HG02981 (cell line): ENCODE data around the gene ABCC11.
"Not testable (repeated sequence)": the region's sequence is repeated elsewhere in the genome, so short reads cannot be mapped to it uniquely, and the experiment has no call there.

Experiments
- ATAC-seq: cut with Tn5 transposase; IDR thresholded peaks from one replicate; pipeline ENCODE4 v1.9.1; 2021; ENCODE audit warnings: mild to moderate bottlenecking, moderate library complexity; ENCODE audit not compliant: unreplicated experiment

The ABCC11 gene

DNA sequence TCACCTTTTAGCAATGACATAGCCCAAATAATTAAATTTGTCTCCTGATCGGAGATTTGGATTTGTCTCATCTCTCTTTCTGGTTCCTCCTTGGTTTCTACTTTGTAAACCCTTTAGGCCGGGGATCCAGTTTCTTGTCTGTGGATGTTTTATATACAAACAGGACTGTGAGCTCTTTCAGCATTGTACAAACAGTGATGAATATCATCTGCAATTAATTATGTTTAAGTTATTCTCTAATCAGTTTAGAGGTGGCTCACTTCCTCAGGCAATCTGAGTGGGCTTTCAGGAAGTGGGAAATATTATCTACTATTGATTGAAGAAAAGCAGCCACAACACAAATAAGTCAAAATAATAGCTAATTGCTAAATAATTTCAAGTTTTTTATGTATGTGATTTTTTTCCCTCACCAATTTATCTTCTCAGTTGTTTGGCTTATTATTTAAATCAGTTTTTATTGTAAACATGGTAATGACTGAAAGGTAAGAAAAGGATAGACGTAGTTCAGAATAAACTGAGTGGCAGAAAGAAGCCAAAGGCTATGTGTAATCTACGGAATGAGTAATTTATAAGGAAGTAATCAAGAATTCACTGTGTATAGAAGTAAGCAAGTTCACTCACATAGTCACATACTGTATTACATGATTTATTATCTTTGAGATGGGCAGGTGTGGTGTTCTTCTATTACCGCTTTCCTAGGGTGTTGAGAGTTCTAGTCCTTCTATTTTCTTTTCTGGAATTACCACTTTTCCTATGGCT is 3.4 kb upstream of the ABCC11 start:
- ATAC-seq: no peak

DNA sequence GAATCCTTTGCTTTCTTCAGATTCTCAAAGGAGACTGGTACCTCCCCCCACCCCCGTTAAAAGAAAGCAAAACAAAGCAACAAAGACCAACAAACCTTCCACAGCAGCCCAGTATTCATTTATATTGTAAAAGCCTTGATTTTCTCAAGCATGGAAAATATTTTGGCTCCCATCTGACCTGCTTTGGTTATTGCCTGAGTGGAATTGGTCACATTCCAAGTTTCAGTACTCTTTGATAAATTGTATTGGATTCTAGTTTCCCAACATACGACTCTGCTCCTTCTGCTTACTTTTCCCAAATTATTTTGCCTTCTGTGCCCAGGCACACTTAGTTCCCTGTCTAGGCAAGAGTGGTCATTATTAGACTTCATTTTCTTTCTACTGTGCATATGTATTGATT is 1.3 kb downstream of the ABCC11 start:
- no peak for ATAC-seq

DNA sequence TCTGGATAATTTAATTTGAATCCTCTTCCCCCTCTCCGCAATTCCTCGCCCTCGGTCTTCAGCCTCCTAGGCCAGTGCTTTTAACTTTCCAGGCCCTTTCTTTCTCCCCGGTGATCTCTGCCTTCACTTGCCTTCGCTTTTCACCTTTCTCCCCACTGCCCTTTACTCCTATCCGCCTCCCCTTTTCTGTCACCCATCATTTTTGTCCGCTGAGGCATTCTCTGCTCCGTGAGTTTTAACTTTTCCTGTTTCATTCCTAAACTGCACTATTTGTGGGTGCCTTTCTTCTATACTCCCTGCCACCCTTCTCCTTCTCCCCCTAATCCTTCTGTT is 2.5 kb downstream of the ABCC11 start:
- no peak for ATAC-seq

DNA sequence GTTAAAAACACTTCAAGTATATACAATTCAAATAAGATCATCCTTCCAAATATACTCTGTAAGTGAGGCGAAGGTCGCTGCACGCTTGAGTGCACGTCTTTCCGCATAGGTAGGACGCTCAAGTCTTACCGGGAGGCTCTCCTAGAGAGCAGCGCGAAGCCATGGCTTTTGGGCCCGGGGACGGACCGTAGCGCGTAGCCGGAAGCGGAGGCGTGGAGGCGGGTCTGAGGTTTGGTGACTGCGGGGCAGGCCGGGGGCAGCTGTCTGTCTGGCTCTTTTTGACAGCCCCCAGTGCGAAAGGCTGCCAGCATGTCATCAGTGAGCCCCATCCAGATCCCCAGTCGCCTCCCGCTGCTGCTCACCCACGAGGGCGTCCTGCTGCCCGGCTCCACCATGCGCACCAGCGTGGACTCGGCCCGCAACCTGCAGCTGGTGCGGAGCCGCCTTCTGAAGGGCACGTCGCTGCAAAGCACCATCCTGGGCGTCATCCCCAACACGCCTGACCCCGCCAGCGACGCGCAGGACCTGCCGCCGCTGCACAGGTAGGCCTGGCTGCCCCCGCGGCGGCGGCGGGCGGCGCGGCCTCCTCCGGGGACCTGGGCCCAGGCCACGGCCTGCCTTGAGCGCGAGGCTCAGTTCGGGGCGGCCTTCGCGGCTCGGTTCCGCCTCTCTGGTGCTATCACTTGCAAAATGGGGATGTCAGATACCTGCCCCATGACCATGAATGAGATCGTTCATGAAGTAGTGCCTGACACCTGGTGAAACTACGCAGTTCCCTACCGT is 3.1 kb downstream of the ABCC11 start, which contains the start of gene LONP2:
LONP2 (plus strand) TSS at position 221 of the 783 bp plus-strand sequence; CDS start at position 310, 89 bp downstream.
- ATAC-seq: peak; percentile 95

DNA sequence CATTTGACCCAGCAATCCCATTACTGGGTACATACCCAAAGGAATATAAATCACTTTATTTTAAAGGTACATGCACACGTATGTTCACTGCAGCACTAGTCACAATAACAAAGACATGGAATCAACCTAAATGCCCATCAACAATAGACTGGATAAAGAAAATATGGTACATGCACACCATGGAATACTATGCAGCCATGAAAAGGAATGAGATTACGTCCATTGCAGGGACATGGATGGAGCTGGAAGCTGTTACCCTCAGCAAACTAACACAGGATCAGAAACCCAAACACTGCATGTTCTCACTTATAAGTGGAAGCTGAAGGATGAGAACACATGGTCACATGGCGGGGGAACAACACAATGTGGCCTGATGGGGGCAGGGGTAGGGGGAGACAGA is 7.2 kb downstream of the ABCC11 start:
- not testable (repeated sequence) for ATAC-seq

DNA sequence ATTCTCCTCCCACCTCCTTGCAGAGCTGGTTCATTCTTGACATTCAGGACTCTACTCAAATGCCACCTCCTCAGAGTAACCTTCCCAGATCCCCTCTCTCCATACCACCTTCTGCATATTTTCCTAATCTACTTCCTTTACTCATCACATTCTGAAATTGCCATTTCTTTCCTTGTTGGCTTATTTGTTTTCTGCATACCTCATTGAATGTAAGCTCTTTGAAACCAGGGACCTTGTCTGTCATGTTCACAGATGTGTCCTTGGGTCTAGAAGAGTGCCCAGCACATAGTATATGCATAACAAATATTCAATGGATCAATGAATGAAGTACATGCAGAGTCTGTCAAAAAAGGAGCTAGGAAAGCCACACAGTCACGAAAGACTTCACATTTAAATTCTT is 11.1 kb downstream of the ABCC11 start:
- ATAC-seq: no peak

DNA sequence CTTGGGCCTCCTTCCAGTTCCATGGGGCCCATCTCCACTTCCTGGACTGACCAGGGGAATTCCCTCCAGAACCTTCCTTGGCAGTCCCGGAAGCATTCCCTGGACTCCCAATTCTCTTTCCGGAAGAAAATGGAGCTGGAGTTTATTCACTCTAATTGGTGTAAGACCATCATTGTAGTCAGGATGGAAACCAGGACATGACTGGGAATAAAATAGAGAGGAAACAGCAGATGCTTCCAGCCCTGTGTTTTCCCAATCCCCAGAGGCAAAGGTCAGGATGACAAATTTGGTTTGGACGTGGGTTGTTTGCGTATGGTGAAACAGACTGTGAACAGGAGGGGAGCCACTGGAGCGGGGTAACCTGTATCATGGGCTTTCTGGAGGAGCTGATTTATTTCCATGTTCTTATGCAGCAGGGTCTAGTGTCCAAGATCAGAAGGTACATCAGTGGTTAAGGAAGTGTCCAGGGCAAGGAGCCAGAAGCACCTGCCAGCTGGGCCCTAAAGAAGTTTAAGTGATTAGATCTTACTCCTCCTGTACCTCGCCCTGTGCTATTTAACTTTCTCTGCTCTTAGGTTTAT is 11.7 kb downstream of the ABCC11 start:
- ATAC-seq: no peak

DNA sequence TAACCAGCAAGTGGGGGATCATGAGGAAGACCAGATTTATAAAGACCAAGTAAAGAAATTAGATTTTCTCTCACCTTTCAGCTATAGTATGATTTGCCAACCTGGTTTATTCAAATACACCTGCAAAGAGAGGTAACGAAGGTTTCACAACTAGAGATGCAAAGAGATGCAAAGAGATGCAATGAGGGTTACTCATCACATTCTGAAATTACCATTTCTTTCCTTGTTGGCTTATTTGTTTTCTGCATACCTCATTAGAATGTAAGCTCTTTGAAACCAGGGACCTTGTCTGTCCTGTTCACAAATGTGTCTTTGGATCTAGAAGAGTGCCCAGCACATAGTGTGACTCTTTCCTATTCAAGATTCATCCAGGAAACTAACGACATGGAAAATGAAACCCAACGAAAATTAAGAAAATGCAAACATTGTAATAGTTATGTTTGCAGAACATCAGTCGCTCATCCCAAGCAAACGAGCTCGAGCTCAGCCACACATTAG is 12.2 kb downstream of the ABCC11 start:
- no peak for ATAC-seq

DNA sequence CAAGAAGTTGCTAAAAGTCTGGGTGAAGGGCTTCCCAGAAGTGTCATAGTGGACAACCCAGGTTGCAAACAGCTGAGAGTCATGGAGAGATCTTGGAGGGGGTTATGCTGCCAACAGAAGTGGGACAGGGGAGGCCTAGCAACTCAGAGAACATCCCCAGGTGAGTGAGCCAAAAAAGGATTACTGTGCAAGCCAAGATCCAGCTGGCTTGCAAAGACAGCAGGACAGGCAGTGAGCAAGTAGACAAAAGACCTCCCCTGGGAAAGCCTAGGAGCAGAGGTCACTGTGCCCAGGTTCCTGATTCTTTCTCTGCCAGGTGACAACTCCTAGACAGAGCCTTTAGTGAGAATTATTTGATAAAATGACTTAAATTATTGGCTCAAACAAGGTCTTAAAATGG is 12.7 kb downstream of the ABCC11 start:
- ATAC-seq: no peak

DNA sequence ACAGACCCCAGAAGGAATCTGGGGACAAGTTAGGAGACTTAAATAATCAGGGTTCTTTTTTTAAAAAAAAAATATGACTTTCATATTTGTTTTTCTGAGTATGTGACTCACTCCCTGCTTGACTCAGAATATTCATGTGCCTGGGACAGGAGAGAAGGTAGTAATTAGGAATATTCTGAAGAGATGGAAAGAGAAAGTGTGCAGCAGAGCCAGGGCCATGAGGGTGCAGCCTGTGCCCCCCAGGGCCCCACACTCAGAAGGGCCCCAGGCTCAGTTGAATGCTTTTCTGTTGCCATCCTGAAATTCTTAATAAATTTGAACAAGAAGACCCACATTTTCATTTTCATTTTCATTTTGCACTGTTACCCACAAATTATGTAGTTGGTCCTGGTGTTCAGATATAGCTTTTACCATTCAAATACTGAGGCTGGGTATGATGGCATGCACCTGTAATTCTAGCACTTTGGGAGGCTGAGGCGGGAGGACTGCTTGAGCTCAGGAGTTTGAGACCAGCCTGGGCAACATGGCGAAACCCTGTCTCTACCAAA is 14.8 kb downstream of the ABCC11 start:
- ATAC-seq: no peak

DNA sequence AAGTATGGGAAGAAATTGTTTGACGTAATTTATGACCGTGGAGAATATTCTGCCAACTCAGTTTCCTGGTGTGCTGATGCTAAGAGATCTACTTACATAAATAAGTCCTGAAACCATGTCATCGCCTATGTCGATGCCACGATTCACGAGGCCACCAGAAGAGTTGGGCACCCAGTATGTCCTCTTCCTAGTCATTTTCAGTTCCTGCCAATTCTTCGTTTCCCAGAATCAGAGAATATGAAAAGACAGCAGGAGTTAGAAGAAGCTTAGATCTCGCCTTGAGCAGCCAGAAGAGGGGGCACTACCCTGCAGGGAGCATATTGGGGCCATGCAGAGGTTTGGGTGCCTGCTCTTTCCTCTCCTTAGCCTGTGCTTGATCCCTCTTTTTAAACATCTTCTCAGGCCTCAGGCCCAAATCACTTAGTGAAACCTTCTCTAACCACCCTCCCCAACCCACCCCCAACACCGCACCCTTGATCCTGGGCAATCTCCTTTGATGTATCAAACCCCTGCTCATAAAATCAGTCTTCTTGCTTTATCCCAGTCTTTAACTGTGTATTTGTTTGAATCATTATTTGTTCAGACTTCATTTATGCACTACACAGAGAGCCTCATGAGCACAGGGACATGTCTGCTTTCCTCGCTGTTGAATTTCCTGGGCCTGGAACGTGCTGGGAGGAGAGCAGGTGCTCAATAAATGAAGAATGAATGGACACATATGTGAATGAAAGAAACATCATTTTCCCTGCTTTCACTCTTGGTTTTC is 15.4 kb downstream of the ABCC11 start:
- peak; percentile 67 for ATAC-seq

DNA sequence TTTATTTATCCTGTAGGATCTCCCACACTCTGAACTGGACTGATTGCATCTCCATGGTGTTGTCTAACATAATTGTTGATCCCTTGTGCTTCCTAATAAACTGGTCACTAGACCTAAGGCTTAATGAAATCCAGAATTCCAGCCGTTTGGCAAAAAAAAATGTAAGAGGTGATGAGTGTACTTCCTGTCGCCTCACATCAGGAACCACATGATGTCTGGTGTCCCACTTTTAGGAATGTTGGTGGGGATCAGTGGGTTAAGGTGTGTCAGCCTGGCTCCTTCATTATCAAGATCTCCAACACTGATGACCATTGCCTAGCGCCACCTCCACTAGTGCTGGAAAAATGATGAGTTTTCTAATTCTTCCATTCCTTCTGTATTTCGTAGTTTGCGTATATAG is 21.9 kb downstream of the ABCC11 start:
- ATAC-seq: no peak

DNA sequence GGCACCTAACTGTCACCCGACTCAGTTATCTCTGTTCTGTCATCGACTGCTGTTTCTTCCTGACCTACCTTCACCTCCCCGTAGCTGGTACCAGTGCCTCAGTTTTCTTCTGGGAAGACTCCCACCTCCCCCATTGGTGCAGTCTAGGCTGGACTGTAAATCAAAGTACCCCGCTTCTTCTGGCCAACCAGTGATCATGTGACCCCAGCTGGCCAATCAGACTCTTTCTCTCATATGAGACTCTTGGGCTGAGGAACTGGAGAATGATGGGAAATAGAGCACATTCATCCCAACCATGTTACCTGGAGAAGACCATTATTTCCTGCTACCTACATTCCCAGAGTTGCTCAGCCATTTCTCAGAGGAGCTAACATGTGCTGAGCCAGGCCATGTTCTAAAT is 23.8 kb downstream of the ABCC11 start:
- no peak for ATAC-seq

DNA sequence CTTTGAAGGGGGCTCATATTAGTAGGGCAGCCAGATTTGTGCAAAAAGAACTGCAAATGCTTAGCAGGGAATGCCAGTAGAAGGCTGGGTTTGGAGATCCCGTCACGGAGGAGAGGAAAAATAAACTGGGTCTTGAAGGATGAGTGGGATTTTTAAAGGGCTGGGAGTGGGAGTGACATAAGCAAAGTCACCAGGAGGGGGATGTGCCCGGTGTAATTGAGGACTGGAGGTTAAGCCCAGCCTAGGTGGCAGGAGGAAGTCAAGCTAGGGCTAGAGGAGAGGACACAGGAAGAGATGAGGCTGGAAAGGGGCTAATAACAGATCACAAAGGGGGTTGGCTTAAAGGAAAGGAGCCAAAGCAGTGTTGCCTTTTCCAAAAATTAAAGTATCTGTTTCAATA is 26.4 kb downstream of the ABCC11 start:
- no peak for ATAC-seq

DNA sequence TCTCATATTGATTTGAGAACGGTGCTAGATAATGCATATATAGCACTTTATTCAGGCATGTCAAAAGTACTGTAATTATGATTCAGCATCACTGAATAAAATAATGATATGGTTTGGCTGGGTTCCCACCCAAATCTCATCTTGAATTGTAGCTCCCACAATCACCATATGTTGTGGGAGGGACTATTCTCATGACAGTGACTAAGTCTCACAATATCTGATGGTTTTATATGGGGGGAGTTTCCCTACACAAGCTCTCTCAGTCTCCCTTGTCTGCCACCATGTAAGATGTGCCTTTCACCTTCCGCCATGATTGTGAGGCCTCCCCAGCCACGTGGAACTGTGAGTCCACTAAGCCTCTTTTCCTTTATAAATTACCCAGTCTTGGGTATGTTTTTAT is 28.9 kb downstream of the ABCC11 start:
- ATAC-seq: no peak

DNA sequence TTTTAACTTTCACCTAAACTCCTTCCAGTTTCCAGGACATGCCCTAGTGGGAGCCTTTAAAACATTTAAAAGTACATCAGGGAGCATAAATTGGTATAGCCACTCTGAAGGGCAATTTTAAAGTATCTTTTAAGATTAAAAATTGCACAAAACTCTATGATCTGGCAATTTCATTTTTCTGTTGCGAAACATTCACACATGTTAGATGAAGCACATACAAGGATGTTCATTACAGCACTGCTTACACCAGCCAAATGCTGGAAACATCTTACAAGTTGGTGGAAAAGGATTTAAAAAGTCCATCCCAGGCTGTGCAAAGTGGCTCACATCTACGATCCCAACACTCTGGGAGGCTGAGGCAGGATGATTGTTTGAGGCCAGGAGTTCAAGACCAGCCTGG is 29.6 kb downstream of the ABCC11 start:
- ATAC-seq: no peak

DNA sequence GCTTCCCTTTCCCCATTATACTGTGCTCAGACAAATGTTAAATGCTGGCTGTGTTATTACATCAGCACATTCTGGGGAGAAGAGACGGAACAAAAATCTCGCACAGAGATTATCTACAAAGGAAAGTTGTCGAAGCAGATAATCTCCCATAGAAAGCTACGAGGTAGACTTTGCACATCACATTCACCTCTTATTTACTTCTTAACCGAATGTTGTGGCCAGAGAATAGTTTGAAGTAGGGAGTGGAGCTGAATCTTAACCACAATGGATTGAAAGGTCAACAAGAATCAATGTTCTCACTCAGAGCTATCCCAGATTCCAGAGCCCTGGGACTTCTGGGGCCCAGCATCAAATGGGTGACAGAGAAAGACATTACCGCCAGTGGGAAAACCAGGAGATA is 31.6 kb downstream of the ABCC11 start:
- ATAC-seq: no peak

DNA sequence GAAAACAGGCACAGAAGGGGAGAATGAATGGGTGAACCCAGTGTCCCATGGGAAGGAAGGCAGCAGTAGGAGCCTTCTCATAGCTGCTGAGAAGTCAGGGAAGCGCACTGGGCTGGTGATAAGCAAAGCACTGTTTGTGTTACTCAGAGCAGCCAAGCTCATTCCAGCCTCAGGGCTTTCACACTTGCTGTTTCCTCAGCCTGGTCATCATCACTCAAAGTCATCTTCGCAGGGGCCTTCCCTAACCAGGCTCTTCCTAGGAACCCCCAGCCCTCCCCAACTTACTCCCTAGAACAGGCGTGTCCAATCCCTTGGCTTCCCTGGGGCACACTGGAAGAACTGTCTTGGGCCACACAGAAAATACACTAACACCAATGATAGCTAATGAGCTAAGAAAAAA is 35.3 kb downstream of the ABCC11 start:
- ATAC-seq: no peak

DNA sequence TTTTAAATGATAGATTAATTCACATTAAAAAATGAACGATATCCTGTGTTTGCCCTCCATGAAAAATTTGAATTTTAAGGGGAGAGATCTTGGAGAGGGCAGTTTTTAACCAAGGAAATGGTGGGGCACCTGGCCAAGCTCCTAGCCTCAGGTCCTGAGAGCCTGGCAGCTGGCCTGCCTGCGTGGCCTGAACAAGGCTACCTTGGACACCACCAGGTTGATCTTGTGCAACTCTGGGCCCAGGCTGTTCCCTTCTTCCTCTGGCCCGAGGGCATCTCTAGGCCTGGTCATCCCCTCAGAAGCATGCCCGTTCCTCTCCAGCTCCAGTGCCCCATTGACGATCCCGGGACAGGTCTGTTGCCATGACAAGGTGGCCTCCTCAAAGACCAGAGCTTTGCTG is 36.6 kb downstream of the ABCC11 start:
- ATAC-seq: no peak

DNA sequence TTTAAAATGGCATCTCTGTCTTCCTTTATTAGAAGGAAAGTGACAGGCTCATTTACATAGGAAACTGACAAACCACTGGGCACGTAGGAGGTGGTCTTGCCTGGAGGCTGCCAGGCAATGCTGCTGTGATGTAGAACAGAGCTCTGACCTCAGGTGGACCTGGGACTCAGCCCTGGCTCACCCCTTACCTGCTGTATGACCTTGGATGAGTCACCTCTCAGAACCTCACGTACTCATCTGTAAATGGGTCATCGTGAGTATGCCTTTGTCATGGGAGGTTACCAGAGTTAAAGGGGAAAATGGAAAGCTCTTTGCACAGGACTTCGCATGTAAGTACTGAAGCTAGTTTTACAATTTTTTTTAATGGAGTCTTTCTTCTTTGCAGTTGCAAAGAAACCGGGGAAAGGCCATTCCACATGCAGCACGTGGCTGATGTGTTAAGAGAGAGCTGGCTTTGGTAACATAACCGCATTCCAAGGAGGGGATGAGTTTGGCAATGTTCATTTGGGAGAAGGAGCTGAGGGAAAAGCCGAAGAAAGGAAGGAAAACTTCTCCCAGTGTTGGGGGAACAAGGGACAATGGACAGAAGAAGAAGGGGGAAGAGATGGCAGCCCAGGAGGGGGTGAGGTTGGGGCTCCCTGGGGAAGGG is 40.6 kb downstream of the ABCC11 start:
- ATAC-seq: no peak

DNA sequence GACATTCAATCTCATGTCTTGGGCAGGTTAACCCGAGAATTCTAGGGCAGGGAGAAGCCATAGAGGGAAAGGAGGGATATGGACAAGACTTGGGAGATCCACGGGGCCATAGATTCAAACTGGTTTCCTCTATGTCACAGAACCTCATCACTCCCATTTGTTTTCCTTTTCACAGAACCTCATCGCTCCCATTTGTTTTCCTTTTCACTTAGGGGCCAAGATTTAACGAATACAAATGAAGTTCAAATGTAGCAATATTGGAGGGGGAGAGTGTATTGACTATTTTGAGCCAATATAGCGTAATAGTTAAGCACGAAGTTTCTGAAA is 42.6 kb downstream of the ABCC11 start:
- ATAC-seq: no peak
